Measurements from ENCODE around the gene ZBTB18. TPM values are rescaled to one million over a fixed set of nuclear protein-coding genes. Genes with fewer than 3 reads are reported as not detected.

The ZBTB18 gene
- total RNA-seq, 2 donors from 2014 or later: 15.4 to 17.9 TPM

DNA sequence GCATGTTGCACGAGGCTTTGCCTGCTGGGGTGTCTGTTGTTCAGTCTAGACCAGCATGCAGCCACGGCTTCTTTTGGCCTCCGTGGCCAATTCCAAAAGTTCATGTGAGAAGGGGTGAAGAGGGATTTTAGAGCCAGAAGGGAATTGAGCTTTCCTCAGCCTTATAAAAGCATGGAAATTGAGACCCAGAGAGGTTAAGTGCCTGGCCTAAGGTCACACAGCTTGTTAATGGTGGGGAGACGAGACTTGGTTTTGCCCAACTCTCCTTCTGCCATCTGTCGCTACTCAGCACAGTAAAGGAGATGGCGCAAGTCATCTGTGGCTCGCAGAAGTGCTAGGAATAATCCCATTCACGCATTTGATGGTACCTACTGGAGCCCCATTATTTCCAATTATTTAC lies 25.7 kb downstream of the ZBTB18 start:
- 88 to 92% methylated on average over 5 to 8 of the region's 8 CpGs for WGBS, 2 experiments (ENCODE audit: insufficient coverage in 1 of 2, insufficient read length in 1 of 2)
- H3K4me3 Mint-ChIP-seq: no peak overlapping the region
- H3K9ac ChIP-seq (ENCODE audit: extremely low read depth, low read length, poor library complexity, severe bottlenecking): no peak overlapping the region

DNA sequence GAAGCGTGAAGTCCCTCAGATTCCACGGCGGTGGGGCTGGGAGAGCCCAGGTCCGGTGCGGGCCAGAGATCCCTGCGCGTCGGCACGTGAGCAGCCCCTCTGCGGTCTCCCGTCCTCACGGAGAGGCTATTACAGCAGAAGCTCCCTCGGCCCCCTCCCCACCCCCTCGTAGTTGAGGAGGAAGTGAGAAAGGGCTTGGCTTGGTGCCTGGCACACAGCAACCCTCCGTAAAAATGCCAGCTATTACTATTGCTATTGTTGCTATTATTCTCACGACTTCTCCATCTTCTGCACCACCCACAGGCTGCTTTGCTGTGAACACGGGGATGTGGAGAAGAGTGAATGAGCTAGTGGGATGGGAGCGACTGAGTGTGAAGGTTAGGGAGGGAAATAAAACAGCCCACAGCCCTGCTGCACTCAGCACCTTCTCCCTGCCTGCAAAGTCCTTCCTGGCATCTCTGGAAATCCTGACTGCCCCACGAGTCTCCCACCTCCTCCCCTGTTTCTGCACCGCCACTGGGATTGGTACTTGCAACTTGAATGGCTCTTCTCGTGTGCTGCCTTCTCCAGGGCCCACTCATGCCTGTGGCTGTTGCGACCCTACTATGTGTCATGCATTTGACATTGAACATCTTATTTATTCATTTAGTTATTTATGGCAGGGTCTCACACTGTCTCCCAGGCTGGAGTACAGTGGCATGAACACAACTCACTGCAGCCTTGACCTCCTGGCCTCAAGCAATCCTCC lies 26.6 kb downstream of the ZBTB18 start:
- H3K9ac ChIP-seq (ENCODE audit: extremely low read depth, low read length, poor library complexity, severe bottlenecking): no peak overlapping the region
- H3K4me1 ChIP-seq (ENCODE audit: control insufficient read depth, insufficient read depth, low read length): no peaks in the 10 kb centered on the region
- H3K4me3 ChIP-seq (ENCODE audit: low read length): no peak overlapping the region
- no peaks in the 10 kb centered on the region for H3K36me3 Mint-ChIP-seq (ENCODE audit: low read depth)
- TF ChIP-seq, protein P1, sequence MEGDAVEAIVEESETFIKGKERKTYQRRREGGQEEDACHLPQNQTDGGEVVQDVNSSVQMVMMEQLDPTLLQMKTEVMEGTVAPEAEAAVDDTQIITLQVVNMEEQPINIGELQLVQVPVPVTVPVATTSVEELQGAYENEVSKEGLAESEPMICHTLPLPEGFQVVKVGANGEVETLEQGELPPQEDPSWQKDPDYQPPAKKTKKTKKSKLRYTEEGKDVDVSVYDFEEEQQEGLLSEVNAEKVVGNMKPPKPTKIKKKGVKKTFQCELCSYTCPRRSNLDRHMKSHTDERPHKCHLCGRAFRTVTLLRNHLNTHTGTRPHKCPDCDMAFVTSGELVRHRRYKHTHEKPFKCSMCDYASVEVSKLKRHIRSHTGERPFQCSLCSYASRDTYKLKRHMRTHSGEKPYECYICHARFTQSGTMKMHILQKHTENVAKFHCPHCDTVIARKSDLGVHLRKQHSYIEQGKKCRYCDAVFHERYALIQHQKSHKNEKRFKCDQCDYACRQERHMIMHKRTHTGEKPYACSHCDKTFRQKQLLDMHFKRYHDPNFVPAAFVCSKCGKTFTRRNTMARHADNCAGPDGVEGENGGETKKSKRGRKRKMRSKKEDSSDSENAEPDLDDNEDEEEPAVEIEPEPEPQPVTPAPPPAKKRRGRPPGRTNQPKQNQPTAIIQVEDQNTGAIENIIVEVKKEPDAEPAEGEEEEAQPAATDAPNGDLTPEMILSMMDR (conservative IDR thresholded peaks at IDR 0.05): no peak
- H3K4me3 Mint-ChIP-seq: no peak overlapping the region
- no peaks in the 10 kb centered on the region for H3K36me3 ChIP-seq (ENCODE audit: control insufficient read depth, insufficient read depth, low read length)
- no peaks in the 10 kb centered on the region for H3K9me3 ChIP-seq (ENCODE audit: control insufficient read depth, low read length)
- 92 to 95% methylated on average over 9 to 22 of the region's 22 CpGs for WGBS, 2 experiments (ENCODE audit: insufficient coverage in 1 of 2, insufficient read length in 1 of 2)
- peaks cover 21% of the 10 kb centered on the region for H3K4me1 Mint-ChIP-seq
- H3K27ac ChIP-seq (ENCODE audit: low read depth, low read length): no peak overlapping the region
- H3K9me3 Mint-ChIP-seq: no peaks in the 10 kb centered on the region
- no peak overlapping the region for H3K27ac Mint-ChIP-seq
- peaks cover 4% of the 10 kb centered on the region for H3K27me3 Mint-ChIP-seq (ENCODE audit: insufficient read depth)
- no peaks in the 10 kb centered on the region for H3K27me3 ChIP-seq (ENCODE audit: control insufficient read depth, insufficient read depth, low read length, poor library complexity, severe bottlenecking)
- peak; percentile 37 for DNase-seq

More for the DNA sequence above, 25.7 kb downstream of the ZBTB18 start:
- Histone ChIP-seq H3K27ac (ENCODE audit: low read depth, low read length) (no peak overlapping the region), H3K4me3 (ENCODE audit: low read length) (no peak overlapping the region), H3K4me1 (ENCODE audit: control insufficient read depth, insufficient read depth, low read length) (no peaks in the 10 kb centered on the region), H3K9me3 (ENCODE audit: control insufficient read depth, low read length) (no peaks in the 10 kb centered on the region), H3K27me3 (ENCODE audit: control insufficient read depth, insufficient read depth, low read length, poor library complexity, severe bottlenecking) (no peaks in the 10 kb centered on the region), H3K36me3 (ENCODE audit: control insufficient read depth, insufficient read depth, low read length) (no peaks in the 10 kb centered on the region)
- DNase-seq: peak; percentile 23
- H3K9me3 Mint-ChIP-seq: no peaks in the 10 kb centered on the region
- H3K4me1 Mint-ChIP-seq: peaks cover 14% of the 10 kb centered on the region
- H3K27ac Mint-ChIP-seq: no peak overlapping the region
- TF ChIP-seq, protein P1 (conservative IDR thresholded peaks at IDR 0.05): no peak
- no peaks in the 10 kb centered on the region for H3K27me3 Mint-ChIP-seq (ENCODE audit: insufficient read depth)
- no peaks in the 10 kb centered on the region for H3K36me3 Mint-ChIP-seq (ENCODE audit: low read depth)

DNA sequence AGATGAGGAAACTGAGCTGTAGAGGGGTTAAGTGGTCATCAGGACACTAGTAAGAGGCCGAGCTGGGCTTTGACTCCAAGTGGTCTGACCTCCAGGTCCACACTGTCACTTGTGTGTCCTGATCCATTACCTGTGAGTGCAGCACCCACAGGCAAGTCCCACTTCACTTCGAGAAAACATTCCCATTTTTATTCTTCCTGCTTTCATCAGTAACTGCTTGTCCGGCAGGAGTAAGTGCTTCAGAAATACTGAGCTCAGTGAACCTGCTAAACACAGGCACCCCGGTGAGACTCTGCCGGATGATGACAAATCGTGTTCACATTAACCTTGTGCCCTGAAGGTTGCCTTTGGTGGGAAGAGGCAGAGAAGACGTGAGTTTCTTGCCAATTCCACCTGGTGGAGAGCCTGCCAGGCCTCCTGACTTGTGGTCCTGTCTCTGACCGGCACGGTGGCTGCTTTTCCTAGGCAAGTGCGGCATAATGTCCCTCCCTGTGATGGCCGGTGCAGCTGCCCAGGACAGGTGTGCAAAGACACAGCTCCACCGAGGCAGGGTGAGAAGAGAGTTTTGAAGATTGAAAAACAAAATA lies 29.4 kb downstream of the ZBTB18 start:
- Mint-ChIP-seq H3K4me3 (no peak overlapping the region), H3K36me3 (ENCODE audit: low read depth) (no peaks in the 10 kb centered on the region), H3K9me3 (no peaks in the 10 kb centered on the region), H3K4me1 (peaks cover 10% of the 10 kb centered on the region), H3K27me3 (ENCODE audit: insufficient read depth) (peaks cover 15% of the 10 kb centered on the region), H3K27ac (no peak overlapping the region)
- DNase-seq: peak; percentile 20
- Histone ChIP-seq H3K4me1 (ENCODE audit: control insufficient read depth, insufficient read depth, low read length) (no peaks in the 10 kb centered on the region), H3K27ac (ENCODE audit: low read depth, low read length) (no peak overlapping the region), H3K36me3 (ENCODE audit: control insufficient read depth, insufficient read depth, low read length) (no peaks in the 10 kb centered on the region), H3K9me3 (ENCODE audit: control insufficient read depth, low read length) (no peaks in the 10 kb centered on the region), H3K4me3 (ENCODE audit: low read length) (no peak overlapping the region), H3K27me3 (ENCODE audit: control insufficient read depth, insufficient read depth, low read length, poor library complexity, severe bottlenecking) (no peaks in the 10 kb centered on the region), H3K9ac (ENCODE audit: extremely low read depth, low read length, poor library complexity, severe bottlenecking) (no peak overlapping the region)
- TF ChIP-seq, protein P1 (conservative IDR thresholded peaks at IDR 0.05): no peak
- 84 to 93% methylated on average over 10 to 12 of the region's 12 CpGs for WGBS, 2 experiments (ENCODE audit: insufficient coverage in 1 of 2, insufficient read length in 1 of 2)
